ENCODE data around the gene UBA7.

GRCh38 chr3:49761661-49762060 lies 52.1 kb downstream of the UBA7 start:
- TF ChIP-seq CTCF (IDR thresholded peaks at IDR 0.05; ENCODE audit: poor library complexity) (no peak), EZH2 (IDR thresholded peaks at IDR 0.05; ENCODE audit: borderline replicate concordance) (no peak)

All from hepatocyte (in vitro differentiated cells).